Heart left ventricle (tissue), 16 donors: Measurements from ENCODE around the gene ECM1. TPM values are rescaled to one million over a fixed set of nuclear protein-coding genes. Genes with fewer than 3 reads are reported as not detected.

ENCODE experiments used
- ATAC-seq, 4 donors: fragments of 200-7000 bp; cut with Tn5 transposase; one replicate each; pipeline ENCODE4 v1.9.1; 2020 to 2022; ENCODE audit warnings: moderate library complexity in 4 of 4, mild to moderate bottlenecking in 3 of 4, moderate number of reproducible peaks in 1 of 4
- DNase-seq, 5 donors: peaks; one replicate each; pipeline ENCODE4 v3.0.0-alpha.2; 2020
- H3K27ac ChIP-seq, 12 donors: fragments of 200-600 bp; sonication (generic) in 4 of 12; one replicate each; pipeline versions ENCODE4 v1.5.0 to v1.8.0; 2016 to 2022; ENCODE audit warnings: mild to moderate bottlenecking in 2 of 12
- H3K27me3 ChIP-seq, 9 donors: fragments of 200-600 bp; sonication (generic) in 2 of 9; one replicate each; pipeline versions ENCODE4 v1.5.1 to v1.8.0; 2016 to 2022; ENCODE audit warnings: mild to moderate bottlenecking in 3 of 9
- H3K36me3 ChIP-seq, 9 donors: fragments of 200-600 bp; sonication (generic) in 2 of 9; one replicate each; pipeline versions ENCODE4 v1.5.0 to v1.8.0; 2018 to 2022; ENCODE audit warnings: mild to moderate bottlenecking in 2 of 9
- H3K4me1 ChIP-seq, 12 donors: fragments of 200-600 bp; sonication (generic) in 4 of 12; one replicate each; pipeline versions ENCODE4 v1.5.0 to v1.8.0; 2016 to 2022; ENCODE audit warnings: mild to moderate bottlenecking in 3 of 12
- H3K4me3 ChIP-seq, 12 donors: fragments of 200-600 bp; sonication (generic) in 4 of 12; one replicate each; pipeline versions ENCODE4 v1.5.0 to v1.8.0; 2017 to 2022; ENCODE audit warnings: mild to moderate bottlenecking in 9 of 12, moderate library complexity in 4 of 12
- H3K9me3 ChIP-seq, 12 donors: fragments of 200-600 bp; sonication (generic) in 4 of 12; one replicate each; pipeline versions ENCODE4 v1.5.0 to v1.8.0; 2016 to 2022; ENCODE audit warnings: mild to moderate bottlenecking in 1 of 12
- CTCF ChIP-seq, 12 donors: fragments of 200-600 bp; sonication (generic) in 4 of 12; IDR thresholded peaks; one replicate each; pipeline versions ENCODE4 v1.5.0 to v1.8.0; 2018 to 2022; ENCODE audit warnings: antibody characterized with exemption in 12 of 12, mild to moderate bottlenecking in 5 of 12
- POLR2A ChIP-seq, 2 donors: fragments of 450-650 bp; IDR thresholded peaks; one replicate each; pipeline ENCODE4 v1.6.1; 2017; ENCODE audit warnings: antibody characterized with exemption in 2 of 2, mild to moderate bottlenecking in 2 of 2, moderate library complexity in 2 of 2
- WGBS, 4 donors: extraction: QIAGEN DNeasy Blood & Tissue Kit in 2 of 4; methylation state at CpG; one replicate each; pipeline versions ENCODE4 v1.1.5 to v1.1.7; 2013 to 2018; 5-methylcytosine and 5-hydroxymethylcytosine counted together
- intact Hi-C, 10 donors: fragments of 100-400 bp; cut with DNase I; formaldehyde crosslinking; loops; one replicate each; pipeline versions ENCODE4 v1.11.1 to v1.14.2; 2022
- polyA plus RNA-seq, 2 donors: library from polyadenylated mRNA; stranded (reverse); fragments of 200-250 nt; gene quantifications; one replicate each; pipeline ENCODE4 v1.2.3, GENCODE V29; 2013
- total RNA-seq, 9 donors: library from RNA; depleted of rRNA in 2 of 9; stranded (reverse); fragments of >200 nt in 2 of 9; fragmentation: NEBNext Ultra II Directional in 3 of 9; extraction: Animal tissue kit (Norgen Biotek cat#: 25700) in 3 of 9; gene quantifications; one replicate each; pipeline versions ENCODE4 v1.1.0 to v1.2.4, GENCODE V29; 2016 to 2023
- donor health status: ischemic (EF 13 %, LVEDD 7.1; RV severe dilation, severe dysfunction).
- donor health status: healthy with polysubstance abuse.
- donor health status: DM: no; HTN: yes; CAD: no.
- donor health status: DM: no; HTN: no; CAD: no.
- donor health status: ischemic (EF 25% LVEDD 6.9; RV normal size, moderate dysfunction).
- donor health status: ischemic (EF 25% LVEDD 5.7; RV mildly dilated, moderate dysfunction).
- donor health status: healthy.
- donor health status: DM: yes; HTN: yes; CAD: no.
- donor health status: ischemic (EF 35%, LVEDD 5.7; RV mildly dilated, moderate dysfunction).
- donor health status: nonischemic (EF 11% LVEDD 7.7; RV severe dilation, severe dysfunction).
- donor health status: DM: yes; HTN: yes; CAD: no.
- donor health status: PGD.
- donor health status: ischemic (EF 29% LVEDD 5.4; RV normal size, mild dysfunction).
- donor health status: nonischemic (EF 23%, LVEDD 6.1; RV moderate dilation, normal function).

Gene ECM1
- total and polyA plus RNA-seq, 11 donors, result 10.9 to 35.3 (median 15.4) TPM

- WGBS, 4 donors, result 92 to 100% (median 96%) methylated on average over 1 of the region's 1 CpG
- no peaks in the 10 kb centered on the region for H3K9me3 ChIP-seq
- no peak for ATAC-seq
- intact Hi-C loops, result no loop called here
- H3K36me3 ChIP-seq, result no peaks in the 10 kb centered on the region
- TF ChIP-seq CTCF (IDR thresholded peaks at IDR 0.05) (no peak), POLR2A (IDR thresholded peaks at IDR 0.05) (no peak)
- H3K27ac ChIP-seq, result no peak overlapping the region
- DNase-seq, result no peak
- peaks cover 0 to 19% (median 7%) of the 10 kb centered on the region in 12 donors for H3K4me1 ChIP-seq
- H3K4me3 ChIP-seq, result no peak overlapping the region
- no peaks in the 10 kb centered on the region for H3K27me3 ChIP-seq
Measured at GRCh38 chr1:150528196-150528595, 20.3 kb downstream of the ECM1 start.

- no peaks in the 10 kb centered on the region for H3K9me3 ChIP-seq
- TF ChIP-seq CTCF (IDR thresholded peaks at IDR 0.05) (no peak), POLR2A (IDR thresholded peaks at IDR 0.05) (no peak)
- ATAC-seq, result peak in 2 of 4 donors; percentile 3 to 34
- WGBS, 4 donors, result 24 to 41% (median 31%) methylated on average over 4 of the region's 4 CpGs
- H3K27me3 ChIP-seq, result no peaks in the 10 kb centered on the region
- H3K27ac ChIP-seq, result peak overlapping the region in 2 of 12 donors; percentile 14 to 33
- no peak overlapping the region for H3K4me3 ChIP-seq
- H3K4me1 ChIP-seq, result peaks cover 0 to 23% (median 9%) of the 10 kb centered on the region in 12 donors
- H3K36me3 ChIP-seq, result no peaks in the 10 kb centered on the region
- intact Hi-C loops, result no loop called here
- no peak for DNase-seq
Measured at GRCh38 chr1:150529017-150529416, 21.1 kb downstream of the ECM1 start.

GRCh38 chr1:150530491-150531159 lies 22.7 kb downstream of the ECM1 start:
- TF ChIP-seq POLR2A (IDR thresholded peaks at IDR 0.05) (no peak), CTCF (IDR thresholded peaks at IDR 0.05) (no peak)
- Histone ChIP-seq H3K4me1 (peaks cover 0 to 35% (median 9%) of the 10 kb centered on the region in 12 donors), H3K36me3 (no peaks in the 10 kb centered on the region), H3K4me3 (no peak overlapping the region), H3K9me3 (no peaks in the 10 kb centered on the region), H3K27ac (no peak overlapping the region), H3K27me3 (no peaks in the 10 kb centered on the region)
- 95 to 97% (median 96%) methylated on average over 14 of the region's 14 CpGs for WGBS, 4 donors
- DNase-seq (no peak), ATAC-seq (no peak)
- intact Hi-C loops, result loop anchor here in 7 of 10 donors (5.0 to 10.0 kb wide), 5 partner anchors 43 to 276 kb away; partner anchors contain the start of genes TARS2 (in 2 of the 7) and CA14 (in 1 of the 7)

- intact Hi-C loops, result loop anchor here in 9 of 10 donors (1.0 to 10.0 kb wide), 8 partner anchors 46 to 278 kb away; partner anchors contain the start of genes TARS2 (in 2 of the 9) and CA14 (in 1 of the 9)
Measured at GRCh38 chr1:150532860-150533259, 25.0 kb downstream of the ECM1 start.

More at GRCh38 chr1:150532860-150533259, 25.0 kb downstream of the ECM1 start:
- TF ChIP-seq CTCF (IDR thresholded peaks at IDR 0.05) (peak in 5 of 12 donors; percentile 13 to 33 (median 31)), POLR2A (IDR thresholded peaks at IDR 0.05) (no peak)
- Histone ChIP-seq H3K27ac (peak overlapping the region in 11 of 12 donors; percentile 37 to 86 (median 74)), H3K27me3 (no peaks in the 10 kb centered on the region), H3K9me3 (no peaks in the 10 kb centered on the region), H3K4me3 (peak overlapping the region in 1 of 12 donors; percentile 2), H3K36me3 (no peaks in the 10 kb centered on the region), H3K4me1 (peaks cover 0 to 41% (median 9%) of the 10 kb centered on the region in 12 donors)
- DNase-seq, result peak in 1 of 5 donors; percentile 19
- ATAC-seq, result no peak
- 46 to 49% (median 48%) methylated on average over 5 of the region's 5 CpGs for WGBS, 4 donors
